ENCODE measurements around the gene PELI2.

The PELI2 gene

GRCh38 chr14:56280843-56281242 is 162.6 kb downstream of the PELI2 start:
- H3K4me3 ChIP-seq (ENCODE audit: control insufficient read depth, low read depth, low read length): no peak overlapping the region
- TF ChIP-seq, protein P1, sequence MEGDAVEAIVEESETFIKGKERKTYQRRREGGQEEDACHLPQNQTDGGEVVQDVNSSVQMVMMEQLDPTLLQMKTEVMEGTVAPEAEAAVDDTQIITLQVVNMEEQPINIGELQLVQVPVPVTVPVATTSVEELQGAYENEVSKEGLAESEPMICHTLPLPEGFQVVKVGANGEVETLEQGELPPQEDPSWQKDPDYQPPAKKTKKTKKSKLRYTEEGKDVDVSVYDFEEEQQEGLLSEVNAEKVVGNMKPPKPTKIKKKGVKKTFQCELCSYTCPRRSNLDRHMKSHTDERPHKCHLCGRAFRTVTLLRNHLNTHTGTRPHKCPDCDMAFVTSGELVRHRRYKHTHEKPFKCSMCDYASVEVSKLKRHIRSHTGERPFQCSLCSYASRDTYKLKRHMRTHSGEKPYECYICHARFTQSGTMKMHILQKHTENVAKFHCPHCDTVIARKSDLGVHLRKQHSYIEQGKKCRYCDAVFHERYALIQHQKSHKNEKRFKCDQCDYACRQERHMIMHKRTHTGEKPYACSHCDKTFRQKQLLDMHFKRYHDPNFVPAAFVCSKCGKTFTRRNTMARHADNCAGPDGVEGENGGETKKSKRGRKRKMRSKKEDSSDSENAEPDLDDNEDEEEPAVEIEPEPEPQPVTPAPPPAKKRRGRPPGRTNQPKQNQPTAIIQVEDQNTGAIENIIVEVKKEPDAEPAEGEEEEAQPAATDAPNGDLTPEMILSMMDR (conservative IDR thresholded peaks at IDR 0.05; ENCODE audit: control insufficient read depth, insufficient read depth, low read depth, low read length): peak; percentile 11
- DNase-seq (ENCODE audit: low read depth): no peak

DNA sequence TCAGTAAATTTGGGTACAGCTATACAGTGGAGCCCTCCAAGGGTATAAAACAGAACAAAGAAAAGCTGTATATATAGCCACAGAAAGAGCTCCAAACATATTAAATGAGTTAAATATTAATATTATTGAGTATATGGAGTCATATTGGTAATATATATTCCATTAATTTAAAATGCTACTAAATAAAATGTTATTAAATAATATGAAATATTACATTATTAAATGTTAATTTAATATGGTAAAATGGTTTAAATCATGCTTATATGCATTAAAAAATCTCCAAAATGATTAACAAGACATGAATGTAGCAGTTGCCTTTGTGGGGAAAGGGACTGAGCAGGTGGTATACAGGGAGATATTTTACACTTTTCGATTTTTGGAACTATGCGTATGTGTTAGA is 164.0 kb downstream of the PELI2 start:
- no peak for DNase-seq (ENCODE audit: low read depth)
- no peak overlapping the region for H3K4me3 ChIP-seq (ENCODE audit: control insufficient read depth, low read depth, low read length)
- TF ChIP-seq, protein P1 (conservative IDR thresholded peaks at IDR 0.05; ENCODE audit: control insufficient read depth, insufficient read depth, low read depth, low read length): no peak

GRCh38 chr14:56284641-56285040 is 166.4 kb downstream of the PELI2 start:
- no peak for DNase-seq (ENCODE audit: low read depth)
- TF ChIP-seq, protein P1 (conservative IDR thresholded peaks at IDR 0.05; ENCODE audit: control insufficient read depth, insufficient read depth, low read depth, low read length): no peak
- no peak overlapping the region for H3K4me3 ChIP-seq (ENCODE audit: control insufficient read depth, low read depth, low read length)

GRCh38 chr14:56289155-56289554 is 170.9 kb downstream of the PELI2 start:
- H3K4me3 ChIP-seq (ENCODE audit: control insufficient read depth, low read depth, low read length): no peak overlapping the region
- no peak for DNase-seq (ENCODE audit: low read depth)
- TF ChIP-seq, protein P1 (conservative IDR thresholded peaks at IDR 0.05; ENCODE audit: control insufficient read depth, insufficient read depth, low read depth, low read length): no peak

DNA sequence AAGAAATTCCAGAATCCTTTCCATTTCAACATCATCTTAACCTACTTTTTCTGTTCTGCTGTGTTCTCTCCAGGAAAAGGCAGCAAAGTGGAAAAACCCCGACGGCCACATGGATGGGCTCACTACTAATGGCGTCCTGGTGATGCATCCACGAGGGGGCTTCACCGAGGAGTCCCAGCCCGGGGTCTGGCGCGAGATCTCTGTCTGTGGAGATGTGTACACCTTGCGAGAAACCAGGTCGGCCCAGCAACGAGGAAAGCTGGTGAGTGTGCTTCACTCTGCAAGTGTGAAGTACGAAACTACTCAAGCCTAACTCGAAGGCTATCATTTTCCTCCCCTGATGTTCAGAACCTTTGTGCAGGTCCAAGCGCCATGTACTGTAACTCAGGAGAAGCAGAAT is 172.0 kb downstream of the PELI2 start:
- no peak for DNase-seq (ENCODE audit: low read depth)
- H3K4me3 ChIP-seq (ENCODE audit: control insufficient read depth, low read depth, low read length): no peak overlapping the region
- TF ChIP-seq, protein P1 (conservative IDR thresholded peaks at IDR 0.05; ENCODE audit: control insufficient read depth, insufficient read depth, low read depth, low read length): no peak

DNA sequence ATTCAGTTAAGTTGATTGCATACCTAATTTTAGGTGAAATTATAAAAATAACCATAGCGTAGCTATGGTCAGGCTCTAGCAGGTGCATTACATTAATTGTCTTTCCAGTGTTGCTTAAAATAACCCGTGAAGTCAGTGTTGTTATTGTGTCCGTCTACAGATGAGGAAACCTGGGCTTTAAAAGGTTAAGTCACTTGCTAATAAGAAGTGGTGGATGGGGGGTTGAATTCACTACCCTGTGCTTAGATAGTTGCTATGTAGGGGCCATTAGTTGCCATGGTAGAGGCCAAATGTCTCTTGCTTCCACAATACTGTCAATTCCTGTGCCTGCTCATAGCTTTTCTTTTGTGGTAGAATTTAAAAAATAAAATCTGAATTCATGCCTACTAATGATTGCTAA is 174.8 kb downstream of the PELI2 start:
- TF ChIP-seq, protein P1 (conservative IDR thresholded peaks at IDR 0.05; ENCODE audit: control insufficient read depth, insufficient read depth, low read depth, low read length): no peak
- no peak overlapping the region for H3K4me3 ChIP-seq (ENCODE audit: control insufficient read depth, low read depth, low read length)
- no peak for DNase-seq (ENCODE audit: low read depth)

- DNase-seq (ENCODE audit: low read depth): no peak
- TF ChIP-seq, protein P1 (conservative IDR thresholded peaks at IDR 0.05; ENCODE audit: control insufficient read depth, insufficient read depth, low read depth, low read length): no peak
- no peak overlapping the region for H3K4me3 ChIP-seq (ENCODE audit: control insufficient read depth, low read depth, low read length)
Measured at GRCh38 chr14:56293506-56293905, 175.3 kb downstream of the PELI2 start.

Data from fibroblast of mammary gland (primary cell).